Upper lobe of left lung (tissue), 4 donors: ENCODE results near the gene MACROD2.

ENCODE experiments used
- POLR2A ChIP-seq, 4 donors: fragments of 450-650 bp; IDR thresholded peaks; one replicate each; pipeline ENCODE4 v1.5.1; 2016 to 2017; ENCODE audit warnings: antibody characterized with exemption in 4 of 4, mild to moderate bottlenecking in 2 of 4
- TF ChIP-seq, protein P1 (sequence below), 6 experiments: fragments of 450-650 bp in 4 of 6; fragments of 200-600 bp in 2 of 6; sonication (generic) in 2 of 6; IDR thresholded peaks; one replicate each; pipeline ENCODE4 v1.5.1; 2016 to 2019; ENCODE audit warnings: antibody characterized with exemption in 6 of 6

GRCh38 chr20:15637950-15638754 lies 1642.8 kb downstream of the MACROD2 start:
- TF ChIP-seq, protein P1, sequence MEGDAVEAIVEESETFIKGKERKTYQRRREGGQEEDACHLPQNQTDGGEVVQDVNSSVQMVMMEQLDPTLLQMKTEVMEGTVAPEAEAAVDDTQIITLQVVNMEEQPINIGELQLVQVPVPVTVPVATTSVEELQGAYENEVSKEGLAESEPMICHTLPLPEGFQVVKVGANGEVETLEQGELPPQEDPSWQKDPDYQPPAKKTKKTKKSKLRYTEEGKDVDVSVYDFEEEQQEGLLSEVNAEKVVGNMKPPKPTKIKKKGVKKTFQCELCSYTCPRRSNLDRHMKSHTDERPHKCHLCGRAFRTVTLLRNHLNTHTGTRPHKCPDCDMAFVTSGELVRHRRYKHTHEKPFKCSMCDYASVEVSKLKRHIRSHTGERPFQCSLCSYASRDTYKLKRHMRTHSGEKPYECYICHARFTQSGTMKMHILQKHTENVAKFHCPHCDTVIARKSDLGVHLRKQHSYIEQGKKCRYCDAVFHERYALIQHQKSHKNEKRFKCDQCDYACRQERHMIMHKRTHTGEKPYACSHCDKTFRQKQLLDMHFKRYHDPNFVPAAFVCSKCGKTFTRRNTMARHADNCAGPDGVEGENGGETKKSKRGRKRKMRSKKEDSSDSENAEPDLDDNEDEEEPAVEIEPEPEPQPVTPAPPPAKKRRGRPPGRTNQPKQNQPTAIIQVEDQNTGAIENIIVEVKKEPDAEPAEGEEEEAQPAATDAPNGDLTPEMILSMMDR (IDR thresholded peaks at IDR 0.05) = no peak
- no peak for TF ChIP-seq POLR2A (IDR thresholded peaks at IDR 0.05)
